Testis (tissue), 3 donors: ENCODE data around the gene OR2M2. TPM values are rescaled to one million over a fixed set of nuclear protein-coding genes. Genes with fewer than 3 reads are reported as not detected.

ENCODE experiments used
- DNase-seq: peaks from one replicate; pipeline ENCODE4 v3.0.0-alpha.2; 2019
- H3K27ac ChIP-seq, 2 donors: fragments of 200-600 bp; sonication (generic); one replicate each; pipeline ENCODE4 v1.5.1; 2019
- H3K27me3 ChIP-seq: fragments of 200-600 bp; sonication (generic); one replicate; pipeline ENCODE4 v1.5.1; 2019
- H3K36me3 ChIP-seq: fragments of 200-600 bp; sonication (generic); one replicate; pipeline ENCODE4 v1.5.1; 2017; ENCODE audit warnings: low read depth; ENCODE audit errors: missing control alignments
- H3K4me1 ChIP-seq: fragments of 200-600 bp; sonication (generic); one replicate; pipeline ENCODE4 v1.5.1; 2019
- H3K4me3 ChIP-seq, 2 donors: fragments of 200-600 bp; sonication (generic); one replicate each; pipeline ENCODE4 v1.5.1; 2017 to 2019
- H3K9me3 ChIP-seq: fragments of 200-600 bp; sonication (generic); one replicate; pipeline ENCODE4 v1.5.1; 2017
- CTCF ChIP-seq, 3 experiments: fragments of 450-650 bp in 2 of 3; fragments of 200-600 bp in 1 of 3; sonication (generic) in 1 of 3; IDR thresholded peaks; one replicate each; pipeline ENCODE4 v1.5.1; 2016 to 2019; ENCODE audit warnings: antibody characterized with exemption in 3 of 3, mild to moderate bottlenecking in 2 of 3, moderate library complexity in 1 of 3
- POLR2A ChIP-seq: fragments of 450-650 bp; IDR thresholded peaks from one replicate; pipeline ENCODE4 v1.6.1; 2017; ENCODE audit warnings: antibody characterized with exemption, mild to moderate bottlenecking, moderate library complexity
- WGBS, 2 donors: methylation state at CpG; one replicate each; pipeline ENCODE4 v1.1.5; 2018; 5-methylcytosine and 5-hydroxymethylcytosine counted together
- intact Hi-C: fragments of 100-400 bp; cut with DNase I; formaldehyde crosslinking; loops from one replicate; pipeline ENCODE4 v1.15.1; 2023; ENCODE audit warnings: low total_unique reads
- polyA plus RNA-seq: library from polyadenylated mRNA; stranded (reverse); fragments of 350-450 nt; fragmentation: Illumina TruSeq; extraction: RNeasy Lipid Tissue Mini Kit (QIAGEN cat#74804); gene quantifications from one replicate; pipeline ENCODE4 v1.2.3, GENCODE V29; 2014; ENCODE audit warnings: low read depth, low replicate concordance; ENCODE audit not compliant: insufficient read depth
- total RNA-seq, 2 donors: library from RNA; depleted of rRNA; stranded (reverse); fragments of >200 nt; gene quantifications; one replicate each; pipeline ENCODE4 v1.2.3, GENCODE V29; 2016

OR2M2 gene
- total and polyA plus RNA-seq, 3 donors from 2014 or later: not detected

GRCh38 chr1:248196965-248197364 lies 22.3 kb downstream of the OR2M2 start, which contains the start of gene OR2M3:
TSS of gene OR2M3 (plus strand) at chr1:248197265. CDS start at chr1:248203068, 5,803 bp downstream.
- no peaks in the 10 kb centered on the region for H3K9me3 ChIP-seq
- H3K36me3 ChIP-seq: no peaks in the 10 kb centered on the region
- H3K4me3 ChIP-seq: no peak within 1 kb of the TSS
- H3K27me3 ChIP-seq: no peaks in the 10 kb centered on the region
- DNase-seq: no peak
- WGBS, 2 donors: 57 to 60% methylated on average over 4 of the region's 4 CpGs
- no peaks in the 10 kb centered on the region for H3K4me1 ChIP-seq
- no peak within 1 kb of the TSS for H3K27ac ChIP-seq
- intact Hi-C loops: no loop called here
- TF ChIP-seq CTCF (IDR thresholded peaks at IDR 0.05): no peak
- TF ChIP-seq POLR2A: no peak

- H3K27me3 ChIP-seq: no peaks in the 10 kb centered on the region
- H3K36me3 ChIP-seq: no peaks in the 10 kb centered on the region
- no peak overlapping the region for H3K4me3 ChIP-seq
- H3K27ac ChIP-seq: no peak overlapping the region
- TF ChIP-seq POLR2A (no peak), CTCF (IDR thresholded peaks at IDR 0.05) (no peak)
- intact Hi-C loops: no loop called here
- no peak for DNase-seq
- no peaks in the 10 kb centered on the region for H3K9me3 ChIP-seq
- 98 to 100% methylated on average over 1 of the region's 1 CpG for WGBS, 2 donors
- H3K4me1 ChIP-seq: no peaks in the 10 kb centered on the region
These were observed 41.3 kb downstream of the OR2M2 start for GRCh38 chr1:248215880-248216279.

- WGBS, 2 donors: 83 to 94% methylated on average over 1 of the region's 1 CpG
- Histone ChIP-seq H3K27ac (no peak overlapping the region), H3K4me1 (no peaks in the 10 kb centered on the region), H3K9me3 (no peaks in the 10 kb centered on the region), H3K36me3 (no peaks in the 10 kb centered on the region), H3K4me3 (no peak overlapping the region), H3K27me3 (no peaks in the 10 kb centered on the region)
- no peak for DNase-seq
- intact Hi-C loops: no loop called here
- no peak for TF ChIP-seq CTCF (IDR thresholded peaks at IDR 0.05)
- no peak for TF ChIP-seq POLR2A
These were observed 50.9 kb downstream of the OR2M2 start for GRCh38 chr1:248225537-248225936.

GRCh38 chr1:248229360-248229908 lies 54.8 kb downstream of the OR2M2 start:
- DNase-seq: no peak
- TF ChIP-seq POLR2A: no peak
- TF ChIP-seq CTCF (IDR thresholded peaks at IDR 0.05): no peak
- Histone ChIP-seq H3K27me3 (no peaks in the 10 kb centered on the region), H3K9me3 (no peaks in the 10 kb centered on the region), H3K4me1 (no peaks in the 10 kb centered on the region), H3K27ac (no peak overlapping the region), H3K36me3 (no peaks in the 10 kb centered on the region), H3K4me3 (no peak overlapping the region)
- WGBS, 2 donors: 71 to 74% methylated on average over 6 of the region's 6 CpGs
- intact Hi-C loops: no loop called here

Other genes starting within 250 kb of the OR2M2 start
- under 1 TPM in 1 of 2 donors, not detected in 1; 0.31 TPM for gene OR2AJ1, start 249.9 kb upstream of the OR2M2 start, total RNA-seq
- not detected for gene OR2AJ1, start 249.9 kb upstream of the OR2M2 start, polyA plus RNA-seq
- gene OR2L8, start 226.0 kb upstream of the OR2M2 start, total RNA-seq: under 1 TPM; 0.43 to 0.87 TPM
- gene OR2L8, start 226.0 kb upstream of the OR2M2 start, polyA plus RNA-seq: not detected
- gene OR2AK2, start 209.6 kb upstream of the OR2M2 start, total RNA-seq: 1 to 10 TPM in 1 of 2 donors, under 1 TPM in 1; 0.74 to 2.2 TPM
- gene OR2AK2, start 209.6 kb upstream of the OR2M2 start, polyA plus RNA-seq: 0.38 TPM
- under 1 TPM; 0.31 to 0.55 TPM for gene OR2L5, start 161.2 kb upstream of the OR2M2 start, total RNA-seq
- gene OR2L5, start 161.2 kb upstream of the OR2M2 start, polyA plus RNA-seq: not detected
- 1 to 10 TPM in 1 of 2 donors, under 1 TPM in 1; 0.56 to 1.2 TPM for gene OR2L2, start 144.8 kb upstream of the OR2M2 start, total RNA-seq
- gene OR2L2, start 144.8 kb upstream of the OR2M2 start, polyA plus RNA-seq: 1.7 TPM
- under 1 TPM in 1 of 2 donors, not detected in 1; 0.39 TPM for gene OR2L3, start 128.0 kb upstream of the OR2M2 start, total RNA-seq
- gene OR2L3, start 128.0 kb upstream of the OR2M2 start, polyA plus RNA-seq: not detected
- 1 to 10 TPM in 1 of 2 donors, under 1 TPM in 1; 0.12 to 1.0 TPM for gene OR2L13, start 79.6 kb upstream of the OR2M2 start, total RNA-seq
- 0.63 TPM for gene OR2L13, start 79.6 kb upstream of the OR2M2 start, polyA plus RNA-seq
- gene OR2M5, start 29.7 kb upstream of the OR2M2 start, total RNA-seq: not detected
- not detected for gene OR2M5, start 29.7 kb upstream of the OR2M2 start, polyA plus RNA-seq
- gene OR2M3, start 22.4 kb downstream of the OR2M2 start, total RNA-seq: under 1 TPM; 0.19 to 0.24 TPM
- 0.11 TPM for gene OR2M3, start 22.4 kb downstream of the OR2M2 start, polyA plus RNA-seq
- gene OR2M4, start 56.6 kb downstream of the OR2M2 start, total RNA-seq: under 1 TPM; 0.19 to 0.39 TPM
- gene OR2M4, start 56.6 kb downstream of the OR2M2 start, polyA plus RNA-seq: not detected
- 1 to 10 TPM in 1 of 2 donors, under 1 TPM in 1; 0.12 to 1.9 TPM for gene OR2T33, start 103.2 kb downstream of the OR2M2 start, total RNA-seq
- not detected for gene OR2T33, start 103.2 kb downstream of the OR2M2 start, polyA plus RNA-seq
- gene OR2T12, start 128.6 kb downstream of the OR2M2 start, total RNA-seq: under 1 TPM in 1 of 2 donors, not detected in 1; 0.06 TPM
- gene OR2T12, start 128.6 kb downstream of the OR2M2 start, polyA plus RNA-seq: not detected
- under 1 TPM in 1 of 2 donors, not detected in 1; 0.43 TPM for gene OR2M7, start 149.7 kb downstream of the OR2M2 start, total RNA-seq
- not detected for gene OR2M7, start 149.7 kb downstream of the OR2M2 start, polyA plus RNA-seq
- not detected for gene OR14C36, start 174.0 kb downstream of the OR2M2 start, total RNA-seq
- not detected for gene OR14C36, start 174.0 kb downstream of the OR2M2 start, polyA plus RNA-seq
- gene OR2T4, start 186.8 kb downstream of the OR2M2 start, total RNA-seq: not detected
- not detected for gene OR2T4, start 186.8 kb downstream of the OR2M2 start, polyA plus RNA-seq
- under 1 TPM in 1 of 2 donors, not detected in 1; 0.06 TPM for gene OR2T6, start 200.9 kb downstream of the OR2M2 start, total RNA-seq
- gene OR2T6, start 200.9 kb downstream of the OR2M2 start, polyA plus RNA-seq: not detected
- not detected for gene OR2T1, start 228.2 kb downstream of the OR2M2 start, total RNA-seq
- not detected for gene OR2T1, start 228.2 kb downstream of the OR2M2 start, polyA plus RNA-seq